ENCODE measurements around the gene CNNM4. TPM values are rescaled to one million over a fixed set of nuclear protein-coding genes. Genes with fewer than 3 reads are reported as not detected.

Gene CNNM4
- total and polyA plus RNA-seq, 4 donors = 0.82 to 2.3 (median 2.1) TPM

GRCh38 chr2:96808176-96808837 is 47.6 kb downstream of the CNNM4 start:
- WGBS = 79% methylated on average over 10 of the region's 10 CpGs
- Histone ChIP-seq H3K36me3 (ENCODE audit: control insufficient read depth in 4 of 4, insufficient read depth in 3 of 4, low read depth in 1 of 4, low read length in 3 of 4) (no peaks in the 10 kb centered on the region), H3K9ac (ENCODE audit: low read depth in 1 of 2, low read length in 2 of 2) (no peak overlapping the region), H3K4me3 (ENCODE audit: low read depth in 1 of 3, low read length in 3 of 3) (no peak overlapping the region), H3K9me3 (ENCODE audit: control insufficient read depth in 4 of 4, low read length in 3 of 4) (no peaks in the 10 kb centered on the region), H3K4me1 (ENCODE audit: control insufficient read depth in 4 of 4, insufficient read depth in 4 of 4, low read length in 3 of 4) (peaks cover 0 to 6% (median 2%) of the 10 kb centered on the region in 4 donors), H3K27ac (ENCODE audit: low read depth in 1 of 2, low read length in 2 of 2) (no peak overlapping the region), H3K27me3 (ENCODE audit: control insufficient read depth in 4 of 4, insufficient read depth in 4 of 4, low read length in 3 of 4) (no peaks in the 10 kb centered on the region)
- DNase-seq (ENCODE audit: low spot score) = no peak
- TF ChIP-seq TAF1 (conservative IDR thresholded peaks at IDR 0.05) = no peak
- no peak for TF ChIP-seq EGR1 (IDR thresholded peaks at IDR 0.05; ENCODE audit: low read depth in 2 of 2)
- no peak for TF ChIP-seq FOXA2 (IDR thresholded peaks at IDR 0.05)
- TF ChIP-seq HNF4G (IDR thresholded peaks at IDR 0.05) = no peak
- TF ChIP-seq YY1 (IDR thresholded peaks at IDR 0.05) = no peak
- no peak for TF ChIP-seq HNF4A (conservative IDR thresholded peaks at IDR 0.05)
- no peak for TF ChIP-seq ATF3 (IDR thresholded peaks at IDR 0.05)
- no peak for TF ChIP-seq CTCF (IDR thresholded peaks at IDR 0.05; ENCODE audit: low read depth, low read length, missing input control)

GRCh38 chr2:96809216-96809882 is 48.6 kb downstream of the CNNM4 start:
- Histone ChIP-seq H3K4me1 (ENCODE audit: control insufficient read depth in 4 of 4, insufficient read depth in 4 of 4, low read length in 3 of 4) (peaks cover 0 to 6% (median 2%) of the 10 kb centered on the region in 4 donors), H3K4me3 (ENCODE audit: low read depth in 1 of 3, low read length in 3 of 3) (no peak overlapping the region), H3K27me3 (ENCODE audit: control insufficient read depth in 4 of 4, insufficient read depth in 4 of 4, low read length in 3 of 4) (no peaks in the 10 kb centered on the region), H3K9me3 (ENCODE audit: control insufficient read depth in 4 of 4, low read length in 3 of 4) (no peaks in the 10 kb centered on the region), H3K36me3 (ENCODE audit: control insufficient read depth in 4 of 4, insufficient read depth in 3 of 4, low read depth in 1 of 4, low read length in 3 of 4) (no peaks in the 10 kb centered on the region), H3K9ac (ENCODE audit: low read depth in 1 of 2, low read length in 2 of 2) (no peak overlapping the region), H3K27ac (ENCODE audit: low read depth in 1 of 2, low read length in 2 of 2) (no peak overlapping the region)
- TF ChIP-seq HNF4G (IDR thresholded peaks at IDR 0.05) (no peak), RAD21 (IDR thresholded peaks at IDR 0.05) (no peak), FOXA1 (IDR thresholded peaks at IDR 0.05) (no peak), ZBTB33 (IDR thresholded peaks at IDR 0.05) (no peak), FOXA2 (IDR thresholded peaks at IDR 0.05) (no peak), NR2F2 (IDR thresholded peaks at IDR 0.05) (no peak), CTCF (IDR thresholded peaks at IDR 0.05; ENCODE audit: low read depth, low read length, missing input control) (no peak)
- DNase-seq (ENCODE audit: low spot score) = no peak
- WGBS = 95% methylated on average over 13 of the region's 13 CpGs
